A204.1 (cell line): ENCODE measurements around the gene SIAH3.
A peak's percentile ranks its signal among the peaks of the same experiment; 100 is the strongest.

ENCODE experiments used
- FAIRE-seq: peaks from 2 replicates; lab custom pipeline; 2012; peaks lifted over from hg19 to GRCh38; lab: Jason Lieb, UNC

SIAH3 gene

GRCh38 chr13:45820106-45820838, 31.3 kb downstream of the SIAH3 start:
- FAIRE-seq: no peak

- FAIRE-seq: no peak
Observed at GRCh38 chr13:45817833-45818232, 33.7 kb downstream of the SIAH3 start.

GRCh38 chr13:45816427-45816826, 35.1 kb downstream of the SIAH3 start:
- no peak for FAIRE-seq

GRCh38 chr13:45812695-45813372, 38.7 kb downstream of the SIAH3 start:
- no peak for FAIRE-seq

- no peak for FAIRE-seq
Observed at GRCh38 chr13:45811891-45812694, 39.5 kb downstream of the SIAH3 start.

- FAIRE-seq: no peak
Observed at GRCh38 chr13:45809801-45810394, 41.7 kb downstream of the SIAH3 start.

- no peak for FAIRE-seq
Observed at GRCh38 chr13:45808925-45809324, 42.6 kb downstream of the SIAH3 start.

- FAIRE-seq: peak; percentile 71
Observed at GRCh38 chr13:45807520-45808099, 43.9 kb downstream of the SIAH3 start.

- no peak for FAIRE-seq
Observed at GRCh38 chr13:45800485-45800884, 51.1 kb downstream of the SIAH3 start.

GRCh38 chr13:45799451-45799850, 52.1 kb downstream of the SIAH3 start:
- FAIRE-seq: no peak

GRCh38 chr13:45798851-45799250, 52.7 kb downstream of the SIAH3 start:
- no peak for FAIRE-seq

- no peak for FAIRE-seq
Observed at GRCh38 chr13:45796426-45797235, 54.9 kb downstream of the SIAH3 start.

- no peak for FAIRE-seq
Observed at GRCh38 chr13:45792827-45793303, 58.7 kb downstream of the SIAH3 start.

GRCh38 chr13:45788011-45788410, 63.5 kb downstream of the SIAH3 start:
- FAIRE-seq: no peak

GRCh38 chr13:45787346-45787745, 64.2 kb downstream of the SIAH3 start:
- no peak for FAIRE-seq

- no peak for FAIRE-seq
Observed at GRCh38 chr13:45786293-45786920, 65.1 kb downstream of the SIAH3 start.

GRCh38 chr13:45784755-45785675, 66.5 kb downstream of the SIAH3 start:
- no peak for FAIRE-seq

- FAIRE-seq: no peak
Observed at GRCh38 chr13:45783346-45784043, 68.1 kb downstream of the SIAH3 start.
